ENCODE measurements around the gene RNASEH1. TPM values are rescaled to one million over a fixed set of nuclear protein-coding genes. Genes with fewer than 3 reads are reported as not detected.

RNASEH1 gene
- total and polyA plus RNA-seq, 2 of the 13 experiments (the other 11 are each of a cell fraction or from before 2014, with no cell fraction given) = 14.5 to 57.4 TPM

DNA sequence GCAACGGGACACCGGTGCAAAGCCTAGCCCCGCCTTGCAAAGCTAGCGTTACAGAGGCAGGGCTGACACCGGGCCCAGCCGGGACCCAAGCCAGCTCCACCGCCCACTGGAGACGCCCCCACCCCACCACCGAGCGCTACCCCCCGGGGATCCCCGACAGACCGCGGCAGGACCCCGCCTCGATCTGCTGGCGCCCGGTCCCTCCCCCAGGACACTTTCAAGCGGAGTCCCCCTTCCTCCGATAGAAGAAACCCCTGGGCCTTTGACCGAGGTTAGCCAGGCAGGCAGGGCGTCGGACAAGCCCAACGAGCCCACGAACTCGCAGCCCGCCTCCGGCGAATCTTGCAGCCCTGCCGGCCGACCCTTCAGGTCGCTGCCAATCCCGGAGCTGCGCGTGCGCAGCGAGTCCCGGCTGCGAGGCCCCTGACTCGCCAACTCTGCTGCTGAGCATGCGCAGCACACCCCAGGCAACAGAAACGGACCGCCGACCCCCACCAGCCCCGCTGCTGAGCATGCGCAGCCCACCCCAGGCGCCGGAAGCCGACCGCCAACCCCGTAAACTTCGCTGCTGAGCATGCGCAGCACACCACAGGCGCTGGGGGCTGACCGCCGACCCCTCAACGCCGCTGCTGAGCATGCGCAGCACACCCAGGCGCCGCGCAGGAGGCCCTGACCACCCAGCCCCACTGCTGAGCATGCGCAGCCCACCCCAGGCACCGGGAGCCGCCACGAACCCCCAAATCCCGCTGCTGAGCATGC lies 39.5 kb downstream of the RNASEH1 start (continued):
- TF ChIP-seq, protein P1, sequence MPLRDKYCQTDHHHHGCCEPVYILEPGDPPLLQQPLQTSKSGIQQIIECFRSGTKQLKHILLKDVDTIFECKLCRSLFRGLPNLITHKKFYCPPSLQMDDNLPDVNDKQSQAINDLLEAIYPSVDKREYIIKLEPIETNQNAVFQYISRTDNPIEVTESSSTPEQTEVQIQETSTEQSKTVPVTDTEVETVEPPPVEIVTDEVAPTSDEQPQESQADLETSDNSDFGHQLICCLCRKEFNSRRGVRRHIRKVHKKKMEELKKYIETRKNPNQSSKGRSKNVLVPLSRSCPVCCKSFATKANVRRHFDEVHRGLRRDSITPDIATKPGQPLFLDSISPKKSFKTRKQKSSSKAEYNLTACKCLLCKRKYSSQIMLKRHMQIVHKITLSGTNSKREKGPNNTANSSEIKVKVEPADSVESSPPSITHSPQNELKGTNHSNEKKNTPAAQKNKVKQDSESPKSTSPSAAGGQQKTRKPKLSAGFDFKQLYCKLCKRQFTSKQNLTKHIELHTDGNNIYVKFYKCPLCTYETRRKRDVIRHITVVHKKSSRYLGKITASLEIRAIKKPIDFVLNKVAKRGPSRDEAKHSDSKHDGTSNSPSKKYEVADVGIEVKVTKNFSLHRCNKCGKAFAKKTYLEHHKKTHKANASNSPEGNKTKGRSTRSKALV (CRISPR knock-in tag; IDR thresholded peaks at IDR 0.05) = no peak; the same call in 1 of the 2 replicates
- TF ChIP-seq, protein P2, sequence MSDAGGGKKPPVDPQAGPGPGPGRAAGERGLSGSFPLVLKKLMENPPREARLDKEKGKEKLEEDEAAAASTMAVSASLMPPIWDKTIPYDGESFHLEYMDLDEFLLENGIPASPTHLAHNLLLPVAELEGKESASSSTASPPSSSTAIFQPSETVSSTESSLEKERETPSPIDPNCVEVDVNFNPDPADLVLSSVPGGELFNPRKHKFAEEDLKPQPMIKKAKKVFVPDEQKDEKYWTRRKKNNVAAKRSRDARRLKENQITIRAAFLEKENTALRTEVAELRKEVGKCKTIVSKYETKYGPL (CRISPR knock-in tag; IDR thresholded peaks at IDR 0.05) = peak; percentile 64; the same call in 1 of the 2 replicates
- TF ChIP-seq ZFP36L2 (CRISPR knock-in tag; IDR thresholded peaks at IDR 0.05) (no peak), ZNF589 (CRISPR knock-in tag; conservative IDR thresholded peaks at IDR 0.05) (0 out of 2 replicates have a peak, but pooled peaks have one; percentile 13), MIXL1 (CRISPR knock-in tag; IDR thresholded peaks at IDR 0.05) (no peak), ZNF17 (CRISPR knock-in tag; IDR thresholded peaks at IDR 0.05) (no peak), YY1 (IDR thresholded peaks at IDR 0.05; ENCODE audit: insufficient read depth, insufficient replicate concordance, low read depth, low read length) (peak; percentile 17), PAX8 (CRISPR knock-in tag; IDR thresholded peaks at IDR 0.05; ENCODE audit: borderline replicate concordance) (peak; percentile 23; the same call in 1 of the 2 replicates), ZNF776 (CRISPR knock-in tag; IDR thresholded peaks at IDR 0.05) (peak; percentile 31; the same call in 1 of the 2 replicates), SMC3 (IDR thresholded peaks at IDR 0.05; ENCODE audit: low read length) (no peak), ELF3 (CRISPR knock-in tag; IDR thresholded peaks at IDR 0.05) (peak; percentile 1; the same call in 1 of the 2 replicates)
- TF ChIP-seq, protein P3, sequence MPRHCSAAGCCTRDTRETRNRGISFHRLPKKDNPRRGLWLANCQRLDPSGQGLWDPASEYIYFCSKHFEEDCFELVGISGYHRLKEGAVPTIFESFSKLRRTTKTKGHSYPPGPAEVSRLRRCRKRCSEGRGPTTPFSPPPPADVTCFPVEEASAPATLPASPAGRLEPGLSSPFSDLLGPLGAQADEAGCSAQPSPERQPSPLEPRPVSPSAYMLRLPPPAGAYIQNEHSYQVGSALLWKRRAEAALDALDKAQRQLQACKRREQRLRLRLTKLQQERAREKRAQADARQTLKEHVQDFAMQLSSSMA (CRISPR knock-in tag; IDR thresholded peaks at IDR 0.05) = peak; percentile 91; the same call in 1 of the 2 replicates
- TF ChIP-seq, protein P4, sequence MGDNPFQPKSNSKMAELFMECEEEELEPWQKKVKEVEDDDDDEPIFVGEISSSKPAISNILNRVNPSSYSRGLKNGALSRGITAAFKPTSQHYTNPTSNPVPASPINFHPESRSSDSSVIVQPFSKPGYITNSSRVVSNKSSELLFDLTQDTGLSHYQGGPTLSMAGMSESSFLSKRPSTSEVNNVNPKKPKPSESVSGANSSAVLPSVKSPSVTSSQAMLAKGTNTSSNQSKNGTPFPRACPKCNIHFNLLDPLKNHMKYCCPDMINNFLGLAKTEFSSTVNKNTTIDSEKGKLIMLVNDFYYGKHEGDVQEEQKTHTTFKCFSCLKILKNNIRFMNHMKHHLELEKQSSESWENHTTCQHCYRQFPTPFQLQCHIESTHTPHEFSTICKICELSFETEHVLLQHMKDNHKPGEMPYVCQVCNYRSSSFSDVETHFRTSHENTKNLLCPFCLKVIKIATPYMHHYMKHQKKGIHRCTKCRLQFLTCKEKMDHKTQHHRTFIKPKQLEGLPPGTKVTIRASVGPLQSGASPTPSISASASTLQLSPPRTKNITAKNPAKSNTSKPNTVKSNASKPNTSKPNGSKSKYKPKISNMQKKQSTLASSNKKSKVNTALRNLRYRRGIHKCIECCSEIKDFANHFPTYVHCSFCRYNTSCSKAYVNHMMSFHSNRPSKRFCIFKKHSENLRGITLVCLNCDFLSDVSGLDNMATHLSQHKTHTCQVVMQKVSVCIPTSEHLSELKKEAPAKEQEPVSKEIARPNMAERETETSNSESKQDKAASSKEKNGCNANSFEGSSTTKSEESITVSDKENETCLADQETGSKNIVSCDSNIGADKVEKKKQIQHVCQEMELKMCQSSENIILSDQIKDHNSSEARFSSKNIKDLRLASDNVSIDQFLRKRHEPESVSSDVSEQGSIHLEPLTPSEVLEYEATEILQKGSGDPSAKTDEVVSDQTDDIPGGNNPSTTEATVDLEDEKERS (CRISPR knock-in tag; IDR thresholded peaks at IDR 0.05) = peak; percentile 74
- TF ChIP-seq, protein P5, sequence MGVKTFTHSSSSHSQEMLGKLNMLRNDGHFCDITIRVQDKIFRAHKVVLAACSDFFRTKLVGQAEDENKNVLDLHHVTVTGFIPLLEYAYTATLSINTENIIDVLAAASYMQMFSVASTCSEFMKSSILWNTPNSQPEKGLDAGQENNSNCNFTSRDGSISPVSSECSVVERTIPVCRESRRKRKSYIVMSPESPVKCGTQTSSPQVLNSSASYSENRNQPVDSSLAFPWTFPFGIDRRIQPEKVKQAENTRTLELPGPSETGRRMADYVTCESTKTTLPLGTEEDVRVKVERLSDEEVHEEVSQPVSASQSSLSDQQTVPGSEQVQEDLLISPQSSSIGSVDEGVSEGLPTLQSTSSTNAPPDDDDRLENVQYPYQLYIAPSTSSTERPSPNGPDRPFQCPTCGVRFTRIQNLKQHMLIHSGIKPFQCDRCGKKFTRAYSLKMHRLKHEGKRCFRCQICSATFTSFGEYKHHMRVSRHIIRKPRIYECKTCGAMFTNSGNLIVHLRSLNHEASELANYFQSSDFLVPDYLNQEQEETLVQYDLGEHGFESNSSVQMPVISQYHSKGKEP (CRISPR knock-in tag; IDR thresholded peaks at IDR 0.05) = no peak
- TF ChIP-seq, protein P6, sequence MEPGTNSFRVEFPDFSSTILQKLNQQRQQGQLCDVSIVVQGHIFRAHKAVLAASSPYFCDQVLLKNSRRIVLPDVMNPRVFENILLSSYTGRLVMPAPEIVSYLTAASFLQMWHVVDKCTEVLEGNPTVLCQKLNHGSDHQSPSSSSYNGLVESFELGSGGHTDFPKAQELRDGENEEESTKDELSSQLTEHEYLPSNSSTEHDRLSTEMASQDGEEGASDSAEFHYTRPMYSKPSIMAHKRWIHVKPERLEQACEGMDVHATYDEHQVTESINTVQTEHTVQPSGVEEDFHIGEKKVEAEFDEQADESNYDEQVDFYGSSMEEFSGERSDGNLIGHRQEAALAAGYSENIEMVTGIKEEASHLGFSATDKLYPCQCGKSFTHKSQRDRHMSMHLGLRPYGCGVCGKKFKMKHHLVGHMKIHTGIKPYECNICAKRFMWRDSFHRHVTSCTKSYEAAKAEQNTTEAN (CRISPR knock-in tag; conservative IDR thresholded peaks at IDR 0.05) = peak; percentile 76
- TF ChIP-seq, protein P7, sequence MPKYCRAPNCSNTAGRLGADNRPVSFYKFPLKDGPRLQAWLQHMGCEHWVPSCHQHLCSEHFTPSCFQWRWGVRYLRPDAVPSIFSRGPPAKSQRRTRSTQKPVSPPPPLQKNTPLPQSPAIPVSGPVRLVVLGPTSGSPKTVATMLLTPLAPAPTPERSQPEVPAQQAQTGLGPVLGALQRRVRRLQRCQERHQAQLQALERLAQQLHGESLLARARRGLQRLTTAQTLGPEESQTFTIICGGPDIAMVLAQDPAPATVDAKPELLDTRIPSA (CRISPR knock-in tag; IDR thresholded peaks at IDR 0.05; ENCODE audit: borderline replicate concordance) = peak; percentile 34; the same call in 1 of the 2 replicates
- TF ChIP-seq, protein P8, sequence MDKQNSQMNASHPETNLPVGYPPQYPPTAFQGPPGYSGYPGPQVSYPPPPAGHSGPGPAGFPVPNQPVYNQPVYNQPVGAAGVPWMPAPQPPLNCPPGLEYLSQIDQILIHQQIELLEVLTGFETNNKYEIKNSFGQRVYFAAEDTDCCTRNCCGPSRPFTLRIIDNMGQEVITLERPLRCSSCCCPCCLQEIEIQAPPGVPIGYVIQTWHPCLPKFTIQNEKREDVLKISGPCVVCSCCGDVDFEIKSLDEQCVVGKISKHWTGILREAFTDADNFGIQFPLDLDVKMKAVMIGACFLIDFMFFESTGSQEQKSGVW (CRISPR knock-in tag; IDR thresholded peaks at IDR 0.05; ENCODE audit: borderline replicate concordance) = no peak

Measured in HepG2 (cell line).